Left forelimb (tissue), 1 donor: ENCODE data around the gene ASPHD1.
"Not testable (repeated sequence)": the region's sequence is repeated elsewhere in the genome, so short reads cannot be mapped to it uniquely, and the experiment has no call there.

ENCODE experiments used
- DNase-seq: peaks from one replicate; pipeline ENCODE4 v3.0.0-alpha.2; 2018; ENCODE audit warnings: low spot score

The ASPHD1 gene

DNA sequence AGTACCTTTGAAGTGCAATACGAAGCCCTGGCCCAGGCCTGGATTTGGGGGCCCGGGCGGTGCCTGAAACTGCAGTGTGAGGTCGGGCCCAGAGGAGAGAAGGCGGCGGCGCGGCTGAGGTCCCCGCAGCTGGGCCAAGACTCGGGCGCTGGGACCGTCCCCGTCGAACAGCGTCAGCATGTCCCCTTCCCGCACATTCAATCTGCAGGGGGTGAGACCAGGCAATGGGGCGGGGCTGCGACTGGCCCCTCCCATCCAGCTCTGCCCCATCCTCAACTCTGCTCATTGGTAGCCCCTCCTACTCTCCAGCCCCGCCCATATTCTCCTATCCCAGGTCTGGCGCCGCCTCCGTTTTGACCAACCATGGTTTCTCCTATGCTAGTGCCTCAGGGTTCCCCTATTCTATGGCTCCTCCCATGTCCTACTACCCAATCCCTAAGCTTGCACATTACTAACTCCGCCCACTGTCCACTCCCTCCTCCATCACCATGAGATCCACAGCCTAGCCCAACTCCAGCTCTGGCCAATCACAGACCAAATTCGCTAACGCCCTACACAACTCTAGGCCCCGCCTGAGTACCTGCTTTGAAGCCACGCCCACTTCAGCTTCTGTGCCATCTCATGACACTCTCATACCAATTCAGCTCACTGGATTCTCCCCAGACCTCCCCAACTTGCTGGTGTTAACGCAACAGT, 22.9 kb upstream of the ASPHD1 start:
- DNase-seq = peak; percentile 57

DNA sequence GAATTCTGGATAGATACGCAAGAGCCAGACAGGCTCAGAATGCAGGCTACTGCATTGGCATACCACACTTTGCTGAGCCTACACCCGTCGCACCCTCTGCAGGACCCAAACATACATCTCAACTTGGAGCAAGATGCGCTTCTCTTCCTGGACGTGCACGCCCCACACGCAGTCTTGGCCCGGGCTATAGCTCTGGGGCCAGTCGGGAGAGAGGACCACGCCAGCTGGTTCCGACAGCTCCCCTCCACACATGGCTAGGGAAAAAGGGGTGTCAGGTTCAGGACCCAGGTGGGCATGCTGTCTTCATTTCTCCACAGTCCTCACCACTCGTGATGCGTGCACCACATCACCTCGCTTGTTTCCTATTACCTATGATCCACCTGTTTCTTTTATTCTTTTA, 22.1 kb upstream of the ASPHD1 start:
- peak; percentile 56 for DNase-seq

DNA sequence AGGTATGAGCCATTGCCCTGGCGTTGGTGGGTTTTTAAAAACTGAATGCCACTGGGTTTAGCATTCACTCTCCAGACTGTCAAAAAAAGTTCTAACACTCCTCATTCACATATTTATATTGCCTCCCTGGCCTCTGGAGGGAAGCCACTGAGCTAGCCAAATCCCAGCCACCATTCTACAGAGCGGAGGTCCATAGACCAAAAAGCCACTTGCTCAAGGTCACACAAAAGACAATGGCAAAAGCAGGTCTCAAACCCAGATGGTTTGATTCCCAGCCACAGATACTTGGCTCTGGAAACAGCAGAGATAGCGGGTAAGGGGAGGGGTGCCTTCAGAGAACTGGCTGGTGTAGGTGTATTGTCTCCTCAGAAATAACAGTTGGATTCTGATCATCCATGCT, 19.2 kb upstream of the ASPHD1 start:
- no peak for DNase-seq

DNA sequence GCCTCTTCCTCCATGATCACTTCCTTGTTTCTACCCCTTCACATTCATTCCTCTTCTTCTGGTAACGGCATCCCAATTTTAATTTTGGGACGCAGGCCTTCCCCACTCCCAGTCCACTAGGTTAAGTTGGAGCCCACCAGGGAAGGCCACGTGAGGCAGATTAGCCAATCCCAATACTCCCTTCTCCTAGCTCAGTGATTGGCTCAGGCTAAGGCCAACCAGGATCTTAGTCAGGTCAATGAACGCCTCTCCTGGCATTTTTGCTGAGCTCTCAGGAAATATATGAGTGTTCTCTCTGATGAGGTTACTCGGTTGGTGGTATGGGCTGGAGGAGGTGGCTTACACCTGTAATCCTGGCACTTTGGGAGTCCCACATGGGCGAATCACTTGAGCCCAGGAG, 16.3 kb upstream of the ASPHD1 start:
- no peak for DNase-seq

DNA sequence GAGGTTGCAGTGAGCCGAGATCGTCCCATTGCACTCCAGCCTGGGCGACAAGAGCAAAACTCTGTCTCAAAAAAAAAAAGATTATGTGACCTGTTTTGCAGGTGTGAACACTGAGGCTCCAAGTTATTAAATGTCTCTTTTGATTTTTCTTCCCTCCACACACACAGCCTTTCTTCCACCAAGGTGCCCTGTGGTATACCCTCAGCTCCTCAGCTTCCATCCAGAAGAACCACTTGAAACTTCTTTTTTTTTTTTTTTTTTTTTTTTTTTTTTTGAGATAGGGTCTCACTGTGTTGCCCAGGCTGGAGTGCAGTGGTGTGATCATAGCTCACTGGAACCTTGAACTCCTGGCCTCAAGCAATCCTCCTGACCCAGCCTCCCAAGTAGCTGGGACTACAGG, 10.9 kb upstream of the ASPHD1 start:
- DNase-seq = not testable (repeated sequence)

DNA sequence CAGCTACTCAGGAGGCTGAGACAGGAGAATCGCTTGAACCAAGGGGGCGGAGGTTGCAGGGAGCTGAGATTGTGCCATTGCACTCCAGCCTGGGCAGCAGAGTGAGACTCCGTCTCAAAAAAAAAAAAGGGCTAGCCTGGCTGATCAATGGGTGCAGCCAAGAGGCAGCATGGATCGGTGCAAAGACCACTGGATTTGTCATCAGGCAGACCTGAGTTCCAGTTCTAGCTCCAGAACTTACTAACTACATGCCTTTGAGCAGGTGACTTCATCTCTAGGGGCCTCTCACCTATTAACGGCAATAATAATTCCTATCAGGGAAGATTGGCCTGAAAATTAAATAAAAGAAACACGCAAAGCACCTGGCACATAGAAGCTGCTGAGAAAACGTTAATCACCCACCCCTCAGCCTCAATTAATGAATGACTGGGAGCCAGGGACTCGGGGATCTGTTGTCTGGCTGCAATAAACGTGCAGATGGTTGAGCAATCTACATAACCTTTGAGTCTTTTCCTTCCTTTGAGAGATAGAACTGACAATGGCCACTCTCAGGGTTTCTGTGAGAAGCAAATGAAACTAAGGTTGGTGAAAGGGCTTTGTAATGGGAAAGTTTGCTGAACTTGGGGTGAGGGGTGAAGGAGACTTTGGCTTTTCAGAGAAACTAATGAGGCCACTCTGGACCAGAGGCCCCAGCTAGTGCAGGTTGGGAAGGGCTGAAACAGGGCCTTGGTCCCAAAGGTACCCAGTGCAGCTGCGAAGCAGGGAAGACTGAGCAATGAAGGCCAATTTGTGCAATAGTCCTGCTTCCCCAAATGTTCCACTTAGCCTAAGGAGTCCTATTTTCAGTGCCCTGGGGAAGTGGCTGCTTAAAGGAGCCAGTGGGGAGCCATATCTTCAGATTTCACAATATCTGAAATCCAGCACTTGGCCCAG, 8.5 kb upstream of the ASPHD1 start:
- DNase-seq = no peak

DNA sequence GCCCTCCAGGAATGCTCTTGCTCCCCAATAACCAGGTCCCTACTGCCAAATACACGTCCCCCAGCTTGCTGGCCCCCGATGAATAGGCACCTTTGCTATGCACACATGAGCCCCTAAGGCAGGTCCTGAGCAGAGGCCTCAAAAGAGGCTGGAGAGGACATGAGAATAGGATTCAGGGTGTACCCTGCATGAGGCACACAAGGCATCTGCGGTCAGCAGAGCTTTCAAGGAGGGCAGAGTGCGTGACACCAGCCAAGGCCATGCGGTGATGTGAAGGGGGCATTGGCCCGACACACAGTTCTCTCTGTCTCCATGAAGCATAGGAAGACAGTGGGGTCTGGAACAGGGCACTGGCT, 7.9 kb upstream of the ASPHD1 start:
- no peak for DNase-seq

DNA sequence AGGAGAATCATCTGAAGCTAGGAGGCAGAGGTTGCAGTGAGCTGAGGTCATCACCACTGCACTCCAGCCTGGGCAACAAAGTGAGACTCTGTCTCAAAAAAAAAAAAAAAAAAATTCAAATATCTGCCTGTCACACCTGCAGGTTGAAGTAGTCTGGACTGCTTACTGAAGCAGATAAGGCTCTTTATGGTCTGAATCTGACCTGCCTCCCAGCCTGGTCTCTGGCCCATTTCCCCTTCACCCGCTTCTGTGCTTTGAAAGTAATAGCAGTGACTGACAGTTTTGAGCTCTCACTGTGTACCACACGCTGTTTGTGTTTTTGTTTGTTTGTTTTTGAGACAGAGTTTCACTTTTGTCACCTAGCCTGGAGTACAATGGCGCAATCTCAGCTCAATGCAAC, 6.7 kb upstream of the ASPHD1 start:
- DNase-seq = no peak

DNA sequence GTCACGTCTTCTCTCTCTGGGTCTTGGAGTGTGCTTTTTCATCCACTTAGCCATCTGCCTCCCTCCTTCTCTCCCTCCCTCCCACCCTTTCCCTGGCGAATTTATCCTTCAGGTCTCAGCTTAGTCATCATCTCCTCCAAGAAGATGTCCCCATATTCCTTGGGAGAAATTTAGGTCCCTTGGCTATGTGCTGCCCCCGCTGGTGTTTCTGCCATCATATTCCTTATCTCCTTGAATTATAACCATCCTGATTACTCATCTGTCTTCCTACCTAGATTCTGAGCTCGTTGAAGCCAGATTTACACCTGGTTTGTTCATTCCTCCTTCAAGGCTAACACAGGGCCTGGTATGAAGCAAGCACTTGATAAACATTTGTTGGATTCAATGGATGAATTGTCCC, 5.9 kb upstream of the ASPHD1 start:
- DNase-seq = no peak

DNA sequence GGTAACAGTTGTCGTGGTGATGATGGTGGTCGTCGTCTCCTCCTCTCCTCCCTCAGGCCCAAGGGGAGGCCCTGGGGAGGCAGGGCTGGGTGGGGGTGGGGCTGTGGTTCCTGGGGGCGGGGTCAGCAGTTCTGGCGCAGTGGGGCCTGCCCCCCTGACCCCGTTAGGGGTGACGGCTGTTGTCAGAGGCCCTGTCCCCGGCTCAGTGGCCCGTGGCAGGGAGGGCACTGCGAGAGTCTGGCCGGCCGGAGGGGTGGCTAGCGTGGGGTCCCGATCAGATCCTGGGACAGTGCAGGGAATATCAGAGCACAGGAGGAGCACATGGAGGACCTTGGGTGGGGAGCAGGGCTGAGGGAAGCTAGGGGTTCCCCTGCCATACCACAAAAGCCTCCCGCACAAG, 3.4 kb upstream of the ASPHD1 start:
- no peak for DNase-seq

DNA sequence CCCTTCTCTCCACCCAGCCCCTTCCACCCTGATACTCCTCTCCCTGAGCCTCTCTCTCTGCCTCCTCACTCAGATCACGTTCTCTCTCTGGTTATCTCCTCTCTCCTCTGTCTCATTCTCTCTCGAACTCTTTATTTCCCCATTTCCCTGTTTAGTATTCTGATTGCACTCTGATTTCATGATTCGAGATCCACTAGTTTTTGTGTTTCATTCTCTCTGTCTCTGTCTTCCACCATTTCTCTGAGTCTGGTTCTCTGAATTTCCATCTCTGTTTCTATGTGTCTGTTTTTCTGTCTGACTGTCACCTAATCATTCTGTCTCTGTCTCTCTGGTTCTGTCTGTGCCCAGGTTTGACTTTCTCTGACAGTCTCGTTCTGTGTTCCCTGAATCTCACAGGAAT, 3.0 kb upstream of the ASPHD1 start:
- DNase-seq = no peak

DNA sequence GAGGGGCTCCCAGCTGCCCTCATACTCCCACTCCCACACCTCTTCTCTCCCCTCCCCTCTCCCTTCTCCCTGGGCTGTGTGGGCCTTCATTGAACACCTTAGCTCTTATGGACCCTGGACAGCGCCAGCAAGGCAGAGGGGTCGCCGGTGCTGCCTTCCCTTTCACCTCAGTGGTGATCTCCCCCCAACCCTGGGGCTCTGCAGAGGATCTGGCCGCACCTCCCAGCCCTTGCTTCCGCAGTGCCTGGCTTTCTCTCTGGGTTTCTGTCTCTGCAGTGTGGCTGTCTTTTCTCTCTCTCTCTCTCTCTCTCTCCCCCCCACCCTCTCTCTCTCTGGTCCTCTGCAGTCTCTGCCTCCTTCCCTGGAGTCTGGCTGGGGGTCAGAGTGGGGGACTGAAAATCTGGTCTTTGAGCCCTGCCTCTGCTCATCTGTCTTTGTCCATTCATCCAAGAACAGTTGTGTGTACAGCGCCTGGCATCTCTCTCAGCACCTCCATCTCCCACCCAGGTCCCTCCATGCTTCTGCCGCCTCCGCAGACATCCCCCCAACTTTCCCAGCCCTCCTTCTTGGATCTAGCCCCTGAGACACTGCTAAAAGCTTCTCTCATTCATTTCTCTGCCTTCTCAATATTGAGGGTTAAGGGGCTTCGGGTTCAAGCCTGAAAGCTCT, 2.0 kb upstream of the ASPHD1 start:
- DNase-seq = no peak

DNA sequence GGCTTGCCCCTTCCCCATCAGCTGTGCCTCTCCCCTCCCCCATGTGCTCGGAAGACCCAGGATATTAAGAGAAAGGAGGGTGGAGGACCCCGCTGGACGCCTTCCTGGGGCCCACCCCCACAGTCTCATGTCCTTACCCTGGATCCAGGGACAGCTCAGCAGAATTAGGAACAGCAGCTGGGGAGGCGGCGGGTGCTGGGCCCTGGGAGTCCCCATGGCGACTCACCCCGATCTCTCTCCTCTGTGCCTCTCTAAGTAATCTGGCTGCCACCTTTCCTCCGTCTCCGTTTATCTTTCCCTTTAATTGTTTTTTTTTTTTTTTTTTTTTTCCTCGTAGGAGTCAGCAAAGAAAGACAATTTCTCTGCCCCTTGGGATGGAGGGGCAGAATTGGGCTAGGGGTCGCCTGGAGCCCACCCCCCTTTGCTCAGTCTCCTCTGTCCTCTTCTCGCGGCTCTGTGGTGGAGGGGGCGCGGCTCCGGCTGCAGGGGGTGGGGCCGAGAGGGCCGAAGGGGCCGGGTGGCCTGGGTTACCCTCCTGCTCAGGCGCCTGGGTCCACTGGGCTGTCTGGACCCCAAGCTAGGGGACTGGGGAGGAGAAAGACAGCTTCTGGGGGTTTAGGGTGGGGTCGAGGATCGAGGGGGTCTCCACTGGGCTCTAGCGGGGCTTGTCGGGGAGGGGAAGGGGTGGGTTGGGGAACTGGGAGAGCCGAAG, 1.3 kb upstream of the ASPHD1 start:
- DNase-seq = no peak

DNA sequence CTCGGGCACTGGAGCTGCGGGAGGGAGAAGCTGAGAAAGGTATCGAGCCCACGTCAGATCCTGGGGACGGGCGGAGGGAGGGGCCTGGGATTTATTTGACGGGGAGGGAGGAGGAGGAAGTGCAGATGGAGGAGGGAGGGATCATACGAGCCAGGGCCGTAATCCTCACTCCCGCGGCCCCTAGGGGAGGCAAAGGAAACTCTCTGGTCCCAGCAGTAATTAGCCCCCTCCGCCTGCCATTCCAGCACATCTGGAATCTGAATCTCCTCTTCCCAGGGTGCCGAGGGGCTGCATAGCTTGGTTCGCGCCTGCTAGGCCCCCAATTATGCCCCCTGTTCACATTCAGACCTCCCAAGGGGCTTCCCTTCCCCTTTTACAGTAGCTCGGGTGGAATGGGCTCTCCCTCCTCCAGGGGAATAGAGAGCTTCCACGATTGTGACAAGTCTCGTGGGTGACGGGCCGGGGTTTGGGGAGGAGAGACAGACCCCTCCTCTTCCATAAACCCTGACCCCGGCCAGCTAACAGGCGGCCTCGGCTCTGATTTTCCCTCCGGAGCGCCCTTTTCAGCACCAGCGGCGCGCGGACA, 679 bp upstream of the ASPHD1 start, which contains the start of gene SEZ6L2:
SEZ6L2 (minus strand) TSS at position 35 of the 586 bp plus-strand sequence. CDS start 531 bp downstream, outside the sequence.
- no peak for DNase-seq

DNA sequence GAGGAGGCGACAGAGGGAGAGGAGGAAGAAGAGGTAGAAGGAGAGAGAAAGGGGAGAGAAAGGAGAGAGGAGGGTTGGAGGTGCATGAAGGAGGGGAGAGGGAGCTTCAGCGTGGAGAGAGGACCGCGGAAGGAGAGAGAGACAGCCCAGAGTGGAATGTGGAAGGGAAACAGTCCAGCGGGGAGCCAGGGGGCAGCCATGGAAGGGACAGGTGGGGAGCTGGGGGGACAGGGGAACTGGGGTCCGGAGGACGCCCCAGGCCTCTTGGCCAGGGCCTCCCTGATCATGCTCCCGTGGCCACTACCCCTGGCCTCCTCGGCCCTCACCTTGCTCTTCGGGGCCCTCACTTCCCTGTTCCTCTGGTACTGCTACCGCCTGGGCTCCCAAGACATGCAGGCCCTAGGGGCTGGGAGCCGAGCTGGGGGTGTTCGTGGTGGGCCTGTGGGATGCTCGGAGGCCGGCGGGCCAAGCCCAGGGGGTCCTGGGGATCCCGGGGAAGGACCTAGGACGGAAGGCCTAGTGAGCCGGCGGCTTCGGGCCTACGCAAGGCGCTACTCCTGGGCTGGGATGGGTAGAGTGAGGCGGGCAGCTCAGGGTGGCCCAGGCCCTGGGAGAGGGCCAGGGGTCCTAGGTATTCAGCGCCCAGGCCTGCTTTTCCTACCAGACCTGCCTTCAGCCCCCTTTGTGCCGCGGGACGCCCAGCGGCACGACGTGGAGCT, 759 bp downstream of the ASPHD1 start:
- no peak for DNase-seq

DNA sequence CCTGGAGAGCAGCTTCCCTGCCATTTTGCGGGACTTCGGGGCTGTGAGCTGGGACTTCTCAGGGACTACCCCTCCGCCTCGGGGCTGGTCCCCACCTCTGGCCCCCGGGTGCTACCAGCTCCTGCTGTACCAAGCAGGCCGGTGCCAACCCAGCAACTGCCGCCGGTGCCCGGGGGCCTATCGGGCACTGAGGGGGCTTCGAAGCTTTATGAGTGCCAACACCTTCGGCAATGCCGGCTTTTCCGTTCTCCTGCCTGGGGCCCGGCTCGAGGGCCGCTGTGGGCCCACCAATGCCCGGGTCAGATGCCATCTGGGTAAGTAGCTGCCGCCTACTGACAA, 1.3 kb downstream of the ASPHD1 start:
- DNase-seq = no peak

DNA sequence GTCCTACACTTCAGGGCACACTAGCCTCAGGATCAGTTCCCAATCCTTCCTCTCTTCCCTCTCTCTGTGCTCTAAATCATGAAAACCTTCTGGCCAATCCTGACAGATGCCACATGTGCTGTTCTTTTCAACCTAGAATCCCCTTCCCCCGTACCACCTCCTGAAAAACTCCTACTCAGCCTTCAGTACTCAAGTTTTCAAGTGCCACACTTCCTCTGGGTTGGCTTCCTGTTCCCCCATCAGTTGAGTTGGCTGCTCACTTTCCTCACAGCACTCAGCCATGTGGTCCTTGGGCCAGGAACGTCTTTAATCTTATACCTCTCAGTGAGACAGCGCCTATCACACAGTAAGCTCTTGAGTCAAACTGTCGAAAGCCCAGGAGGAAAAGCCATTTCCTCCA, 3.3 kb downstream of the ASPHD1 start:
- DNase-seq = no peak

DNA sequence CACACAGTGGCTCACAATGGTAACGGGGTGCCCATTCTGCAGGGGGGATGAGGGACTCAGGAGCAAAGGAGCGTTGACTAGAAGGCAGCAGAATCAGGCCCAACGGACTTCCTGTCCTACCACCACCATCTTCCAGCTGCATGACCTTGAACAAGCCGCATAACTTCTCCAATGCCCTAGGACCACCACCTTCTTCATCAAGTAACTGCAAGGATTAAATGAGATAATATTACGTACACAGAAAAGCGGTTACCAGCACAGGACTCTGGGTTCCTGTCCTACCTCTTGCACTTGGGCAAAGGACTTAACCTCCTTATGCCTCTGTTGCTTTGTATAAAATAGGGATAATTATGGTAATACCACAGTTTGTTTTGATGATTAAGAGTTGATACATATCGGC, 4.7 kb downstream of the ASPHD1 start:
- no peak for DNase-seq

DNA sequence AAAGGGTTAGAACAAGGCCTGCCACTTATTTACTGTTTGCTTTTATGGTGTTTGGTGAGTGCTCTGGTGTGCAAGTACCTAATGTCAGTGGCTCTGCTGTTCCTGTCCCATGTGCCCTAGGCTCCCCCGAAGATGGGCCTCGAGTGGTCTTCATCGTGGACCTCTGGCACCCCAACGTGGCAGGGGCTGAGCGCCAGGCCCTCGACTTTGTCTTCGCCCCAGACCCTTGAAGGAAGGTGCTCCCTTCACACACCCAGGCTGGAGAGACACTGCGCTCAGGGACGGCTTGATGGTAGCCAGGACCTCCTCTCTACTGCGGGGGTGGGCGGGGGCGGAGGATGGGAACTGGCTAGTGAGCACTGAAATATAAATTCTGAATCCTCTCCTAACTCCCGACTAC, 5.4 kb downstream of the ASPHD1 start:
- no peak for DNase-seq

DNA sequence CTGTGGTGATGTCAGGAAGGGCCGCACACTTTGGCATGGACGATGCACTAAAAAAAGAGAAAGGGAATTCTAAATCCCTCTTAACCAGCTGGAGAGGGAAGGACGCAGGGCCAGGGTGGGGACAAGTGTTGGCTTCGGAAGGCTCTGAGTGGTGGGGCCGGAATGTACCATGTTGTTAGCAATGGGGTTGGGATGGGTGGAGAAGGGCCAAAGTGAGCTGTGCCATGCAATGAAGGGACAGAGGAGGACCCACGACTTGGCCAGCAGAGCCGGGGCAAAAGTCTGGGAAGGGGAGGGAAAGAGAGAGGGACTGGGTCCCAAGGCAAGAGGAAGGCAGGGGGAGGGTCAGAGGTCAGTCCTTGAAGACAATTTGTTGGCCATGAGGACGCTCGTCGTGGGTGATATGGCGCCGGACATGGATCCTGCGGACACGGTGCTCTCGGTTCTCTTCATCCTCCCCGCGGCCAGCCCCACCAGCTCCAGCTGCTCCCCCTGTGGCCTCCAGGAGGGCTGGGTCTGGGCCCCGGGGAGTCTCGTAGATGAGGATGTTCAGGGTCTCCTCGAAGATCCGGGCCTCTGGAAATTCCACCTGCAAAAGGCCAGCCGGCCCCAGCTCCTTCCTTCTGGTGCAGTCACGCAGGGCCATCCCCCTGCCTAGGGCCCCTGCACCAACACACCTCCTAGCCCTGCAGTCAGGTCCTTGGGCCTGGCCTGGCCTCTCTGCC, 6.4 kb downstream of the ASPHD1 start:
- DNase-seq = no peak

DNA sequence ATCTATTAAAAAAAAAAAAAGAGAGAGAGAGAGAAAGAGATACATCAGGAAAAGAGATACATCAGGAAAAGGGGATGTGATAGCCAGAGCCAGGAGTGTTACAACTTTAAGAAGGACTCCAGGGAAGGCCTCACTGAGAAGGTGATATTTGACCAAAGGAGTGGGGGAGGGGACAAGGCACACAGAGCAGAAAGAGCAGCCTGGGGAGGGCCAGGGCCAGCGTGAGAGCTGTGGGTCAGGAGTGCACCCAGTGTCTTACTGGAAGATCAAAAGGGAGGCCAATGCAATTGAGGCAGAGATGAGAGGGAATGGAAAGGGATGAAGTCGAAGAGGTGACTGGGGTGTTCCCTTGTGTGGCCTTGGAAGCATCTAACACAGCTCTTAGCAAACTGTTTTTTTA, 7.7 kb downstream of the ASPHD1 start:
- DNase-seq = no peak
